ENCODE results near the gene KCMF1. TPM values are rescaled to one million over a fixed set of nuclear protein-coding genes. Genes with fewer than 3 reads are reported as not detected.

The KCMF1 gene
- total and polyA plus RNA-seq, 2 of the 13 experiments (the other 11 are each of a cell fraction or from before 2014, with no cell fraction given): 62.1 to 116 TPM

DNA sequence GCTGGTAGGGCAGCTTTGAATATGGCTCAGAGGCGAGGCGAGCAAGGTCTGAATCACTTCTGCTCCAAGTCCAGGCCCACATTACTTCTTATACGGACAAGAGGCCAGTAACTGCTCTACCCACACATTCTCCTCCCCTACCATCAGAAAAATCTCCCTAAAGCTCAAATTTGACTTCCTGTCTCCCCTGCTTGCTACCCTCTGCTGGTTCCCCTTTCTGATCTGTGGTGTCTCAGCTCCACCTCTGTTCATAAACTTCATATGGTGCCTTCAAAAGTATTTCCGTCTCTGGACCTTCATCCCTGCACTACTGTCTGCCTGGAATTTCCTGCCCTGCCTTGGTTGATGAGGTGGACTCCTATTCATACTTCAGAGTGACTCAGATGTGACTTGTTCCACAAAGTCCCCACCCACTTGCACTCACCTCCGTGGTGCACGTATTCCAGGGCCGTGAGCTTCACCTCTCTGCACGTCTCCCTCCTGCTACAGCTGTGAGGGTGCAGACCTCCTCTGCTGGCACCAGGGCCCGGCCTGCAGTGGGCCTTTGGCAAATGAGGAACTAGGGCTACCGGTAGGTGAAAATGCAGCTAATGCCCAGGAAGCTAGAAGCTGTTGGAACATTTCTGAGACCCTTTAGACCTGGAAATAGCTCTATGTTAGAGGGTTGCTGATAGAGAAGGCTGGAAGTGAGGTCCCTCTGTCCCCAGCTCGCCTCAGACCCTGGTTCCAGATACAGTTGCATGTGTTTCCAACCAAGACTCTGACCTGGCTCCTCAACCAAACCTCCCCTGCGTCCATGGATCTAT, 24.6 kb upstream of the KCMF1 start (continued):
- TF ChIP-seq ZNF598 (CRISPR knock-in tag; IDR thresholded peaks at IDR 0.05; ENCODE audit: borderline replicate concordance) (no peak), ATF6 (CRISPR knock-in tag; conservative IDR thresholded peaks at IDR 0.05) (no peak), ZNF207 (IDR thresholded peaks at IDR 0.05; ENCODE audit: borderline replicate concordance) (no peak), ZNF318 (CRISPR knock-in tag; IDR thresholded peaks at IDR 0.05) (no peak), RCOR2 (CRISPR knock-in tag; IDR thresholded peaks at IDR 0.05) (peak; percentile 94), GRHL1 (CRISPR knock-in tag; conservative IDR thresholded peaks at IDR 0.05) (no peak), BRD4 (CRISPR knock-in tag; IDR thresholded peaks at IDR 0.05) (peak; percentile 91), NBN (conservative IDR thresholded peaks at IDR 0.05) (no peak), ZNF431 (CRISPR knock-in tag; IDR thresholded peaks at IDR 0.05; ENCODE audit: borderline replicate concordance, low read depth) (0 out of 2 replicates have a peak, but pooled peaks have one; percentile 14), ELF3 (CRISPR knock-in tag; IDR thresholded peaks at IDR 0.05) (peak; percentile 98), ZNF432 (CRISPR knock-in tag; IDR thresholded peaks at IDR 0.05; ENCODE audit: borderline replicate concordance) (no peak), NFE2L1 (CRISPR knock-in tag; IDR thresholded peaks at IDR 0.05; ENCODE audit: borderline replicate concordance) (no peak), NCOA1 (CRISPR knock-in tag; IDR thresholded peaks at IDR 0.05) (no peak), SPEN (CRISPR knock-in tag; IDR thresholded peaks at IDR 0.05; ENCODE audit: low read depth) (peak; percentile 88), MIXL1 (CRISPR knock-in tag; IDR thresholded peaks at IDR 0.05) (peak; percentile 87; the same call in 1 of the 2 replicates)
